MCF 10A (cell line): ENCODE data around the gene LRFN3. TPM values are rescaled to one million over a fixed set of nuclear protein-coding genes. Genes with fewer than 3 reads are reported as not detected.

Experiments used
- BruUV-seq: library from RNA; stranded (reverse); fragments of 400-500 nt; replicated peaks from 2 replicates; lab custom pipeline; 2021; lab: Mats Ljungman, UMichigan
- CTCF ChIA-PET: fragments of 300-600 bp; sonication (Branson Sonifier 250); formaldehyde crosslinking; extraction: SDS; loops from one replicate; lab custom pipeline; 2021; ENCODE audit warnings: antibody characterized with exemption, inconsistent platforms; lab: Yijun Ruan, JAX
- POLR2A ChIA-PET: fragments of 300-600, 350-650 bp; sonication (Branson Sonifier 250); formaldehyde crosslinking; extraction: SDS; loops from one replicate; lab custom pipeline; 2020; ENCODE audit warnings: antibody characterized with exemption, inconsistent platforms; lab: Yijun Ruan, JAX
- DNase-seq: peaks from one replicate; pipeline ENCODE4 v3.0.0-alpha.2; 2018; ENCODE audit not compliant: unreplicated experiment
- H3K27ac Mint-ChIP-seq: one replicate; pipeline ENCODE4 v1.8.0; 2022; ENCODE audit warnings: mild to moderate bottlenecking, low read depth, mixed read lengths; ENCODE audit not compliant: unreplicated experiment
- H3K27me3 Mint-ChIP-seq: one replicate; pipeline ENCODE4 v1.8.0; 2022; ENCODE audit warnings: mixed read lengths; ENCODE audit not compliant: insufficient read depth, unreplicated experiment
- H3K36me3 Mint-ChIP-seq: one replicate; pipeline ENCODE4 v1.8.0; 2022; ENCODE audit warnings: mild to moderate bottlenecking, moderate library complexity, mixed read lengths; ENCODE audit not compliant: insufficient read depth, unreplicated experiment
- H3K4me1 Mint-ChIP-seq: one replicate; pipeline ENCODE4 v1.8.0; 2022; ENCODE audit warnings: mixed read lengths; ENCODE audit not compliant: insufficient read depth, unreplicated experiment
- H3K4me3 Mint-ChIP-seq: one replicate; pipeline ENCODE4 v1.8.0; 2022; ENCODE audit warnings: mild to moderate bottlenecking, moderate library complexity, mixed read lengths; ENCODE audit not compliant: unreplicated experiment
- H3K9me3 Mint-ChIP-seq: one replicate; pipeline ENCODE4 v1.8.0; 2022; ENCODE audit warnings: mixed read lengths; ENCODE audit not compliant: unreplicated experiment
- intact Hi-C: fragments of 100-400 bp; cut with micrococcal nuclease; formaldehyde crosslinking; loops from 2 replicates; pipeline ENCODE4 v1.14.1; 2022
- total RNA-seq: library from RNA; stranded (reverse); gene quantifications from 2 replicates; pipeline ENCODE4 v1.2.3, GENCODE V29; 2022
- TF ChIP-seq, protein P1 (sequence below): fragments of 200-600 bp; IDR thresholded peaks from one replicate; pipeline ENCODE4 v1.8.0; 2022; ENCODE audit warnings: antibody characterized with exemption, mild to moderate bottlenecking; ENCODE audit not compliant: unreplicated experiment

The LRFN3 gene
- total RNA-seq, 1 experiment from 2014 or later, result 7.4 TPM

DNA sequence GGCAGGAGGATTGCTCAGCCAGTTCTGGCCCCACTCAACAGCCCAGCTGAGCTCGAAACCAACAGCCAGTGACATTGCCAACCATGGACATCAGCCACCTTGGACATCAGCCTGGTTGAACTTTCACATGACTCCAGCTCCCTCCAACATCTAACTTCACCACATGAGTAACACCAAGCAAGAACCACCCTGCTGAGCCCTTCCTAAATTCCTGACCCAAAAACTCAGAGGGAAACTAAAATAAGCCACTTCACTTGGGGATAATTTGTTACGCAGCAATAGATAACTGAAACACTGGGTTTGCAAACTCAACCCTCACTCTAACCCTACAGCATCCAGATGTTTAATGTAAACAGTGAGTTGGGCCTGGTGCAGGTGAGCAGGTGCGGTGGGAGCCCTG, 10.7 kb upstream of the LRFN3 start:
- peaks cover 6% of the 10 kb centered on the region for H3K4me1 Mint-ChIP-seq
- BruUV-seq, result no TSS peak
- TF ChIP-seq, protein P1, sequence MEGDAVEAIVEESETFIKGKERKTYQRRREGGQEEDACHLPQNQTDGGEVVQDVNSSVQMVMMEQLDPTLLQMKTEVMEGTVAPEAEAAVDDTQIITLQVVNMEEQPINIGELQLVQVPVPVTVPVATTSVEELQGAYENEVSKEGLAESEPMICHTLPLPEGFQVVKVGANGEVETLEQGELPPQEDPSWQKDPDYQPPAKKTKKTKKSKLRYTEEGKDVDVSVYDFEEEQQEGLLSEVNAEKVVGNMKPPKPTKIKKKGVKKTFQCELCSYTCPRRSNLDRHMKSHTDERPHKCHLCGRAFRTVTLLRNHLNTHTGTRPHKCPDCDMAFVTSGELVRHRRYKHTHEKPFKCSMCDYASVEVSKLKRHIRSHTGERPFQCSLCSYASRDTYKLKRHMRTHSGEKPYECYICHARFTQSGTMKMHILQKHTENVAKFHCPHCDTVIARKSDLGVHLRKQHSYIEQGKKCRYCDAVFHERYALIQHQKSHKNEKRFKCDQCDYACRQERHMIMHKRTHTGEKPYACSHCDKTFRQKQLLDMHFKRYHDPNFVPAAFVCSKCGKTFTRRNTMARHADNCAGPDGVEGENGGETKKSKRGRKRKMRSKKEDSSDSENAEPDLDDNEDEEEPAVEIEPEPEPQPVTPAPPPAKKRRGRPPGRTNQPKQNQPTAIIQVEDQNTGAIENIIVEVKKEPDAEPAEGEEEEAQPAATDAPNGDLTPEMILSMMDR, result no peak
- no peaks in the 10 kb centered on the region for H3K9me3 Mint-ChIP-seq
- intact Hi-C loops, result no loop called here
- no peaks in the 10 kb centered on the region for H3K36me3 Mint-ChIP-seq
- no peak for DNase-seq
- POLR2A ChIA-PET, result no interaction called here
- CTCF ChIA-PET, result interaction anchor here (0.6 to 1.3 kb wide), 3 partner anchors 9 to 1068 kb away, joined by 3 to 9 read pairs (median 3); no protein-coding TSS in a partner anchor
- H3K27ac Mint-ChIP-seq, result no peak overlapping the region
- H3K27me3 Mint-ChIP-seq, result peaks cover 38% of the 10 kb centered on the region
- no peak overlapping the region for H3K4me3 Mint-ChIP-seq

DNA sequence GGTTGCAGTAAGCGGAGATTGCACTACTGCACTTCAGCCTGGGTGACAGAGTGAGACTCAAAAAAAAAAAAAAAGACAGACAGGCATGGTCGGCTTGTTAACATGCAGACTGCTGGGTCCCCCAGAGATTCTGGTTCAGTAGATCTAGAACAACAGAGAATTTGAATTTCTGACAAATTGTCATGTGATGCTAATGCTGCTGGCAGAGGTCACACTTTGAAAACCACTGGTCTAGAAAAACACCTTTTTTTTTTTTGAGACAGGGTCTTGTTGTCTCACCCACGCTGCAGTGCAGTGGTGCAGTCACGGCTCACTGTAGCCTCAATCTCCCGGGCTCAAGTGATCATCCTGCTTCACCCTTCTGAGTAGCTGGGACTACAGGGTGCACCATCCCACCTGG, 7.7 kb upstream of the LRFN3 start:
- POLR2A ChIA-PET, result no interaction called here
- peaks cover 16% of the 10 kb centered on the region for H3K4me1 Mint-ChIP-seq

DNA sequence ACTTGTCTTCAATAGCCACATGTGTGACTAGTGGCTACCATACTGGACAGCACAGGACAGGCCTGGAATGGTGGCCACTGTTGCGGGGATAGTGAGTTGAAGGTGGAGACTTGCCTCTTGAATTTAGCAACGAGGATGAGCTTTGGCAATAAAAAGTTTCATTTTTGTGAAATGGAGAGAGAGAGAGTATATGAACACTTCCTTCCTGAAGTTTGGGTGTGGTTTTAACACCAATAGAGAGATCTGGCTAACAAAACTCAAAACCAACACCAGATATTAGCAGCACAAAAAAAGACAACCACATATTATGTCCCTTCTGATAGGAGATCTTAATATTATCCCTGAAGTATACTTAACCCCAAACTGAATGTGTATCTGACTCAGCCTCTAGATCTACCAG, 6.3 kb upstream of the LRFN3 start:
- H3K27me3 Mint-ChIP-seq, result peaks cover 35% of the 10 kb centered on the region
- no peak for DNase-seq
- TF ChIP-seq, protein P1, result no peak
- H3K36me3 Mint-ChIP-seq, result no peaks in the 10 kb centered on the region
- peaks cover 16% of the 10 kb centered on the region for H3K4me1 Mint-ChIP-seq
- POLR2A ChIA-PET, result interaction anchor here (1.0 kb wide), 1 partner anchor 48 kb away, joined by 3 read pairs; no protein-coding TSS in a partner anchor
- CTCF ChIA-PET, result interaction anchor here (1.5 kb wide), 1 partner anchor 47 kb away, joined by 6 read pairs; no protein-coding TSS in a partner anchor
- intact Hi-C loops, result loop anchor here (2.0 to 10.0 kb wide), 2 partner anchors 29 to 155 kb away; partner anchors contain the start of genes ARHGAP33 and NFKBID
- H3K27ac Mint-ChIP-seq, result peak overlapping the region; percentile 59
- no peaks in the 10 kb centered on the region for H3K9me3 Mint-ChIP-seq
- no TSS peak for BruUV-seq
- H3K4me3 Mint-ChIP-seq, result no peak overlapping the region

More for the DNA sequence above, 7.7 kb upstream of the LRFN3 start:
- TF ChIP-seq, protein P1, result no peak
- no peak for DNase-seq
- no peaks in the 10 kb centered on the region for H3K36me3 Mint-ChIP-seq
- peaks cover 38% of the 10 kb centered on the region for H3K27me3 Mint-ChIP-seq
- CTCF ChIA-PET, result interaction anchor here (1.5 kb wide), 1 partner anchor 46 kb away, joined by 6 read pairs; no protein-coding TSS in a partner anchor
- H3K4me3 Mint-ChIP-seq, result no peak overlapping the region
- intact Hi-C loops, result no loop called here
- no TSS peak for BruUV-seq
- H3K9me3 Mint-ChIP-seq, result no peaks in the 10 kb centered on the region
- H3K27ac Mint-ChIP-seq, result no peak overlapping the region

DNA sequence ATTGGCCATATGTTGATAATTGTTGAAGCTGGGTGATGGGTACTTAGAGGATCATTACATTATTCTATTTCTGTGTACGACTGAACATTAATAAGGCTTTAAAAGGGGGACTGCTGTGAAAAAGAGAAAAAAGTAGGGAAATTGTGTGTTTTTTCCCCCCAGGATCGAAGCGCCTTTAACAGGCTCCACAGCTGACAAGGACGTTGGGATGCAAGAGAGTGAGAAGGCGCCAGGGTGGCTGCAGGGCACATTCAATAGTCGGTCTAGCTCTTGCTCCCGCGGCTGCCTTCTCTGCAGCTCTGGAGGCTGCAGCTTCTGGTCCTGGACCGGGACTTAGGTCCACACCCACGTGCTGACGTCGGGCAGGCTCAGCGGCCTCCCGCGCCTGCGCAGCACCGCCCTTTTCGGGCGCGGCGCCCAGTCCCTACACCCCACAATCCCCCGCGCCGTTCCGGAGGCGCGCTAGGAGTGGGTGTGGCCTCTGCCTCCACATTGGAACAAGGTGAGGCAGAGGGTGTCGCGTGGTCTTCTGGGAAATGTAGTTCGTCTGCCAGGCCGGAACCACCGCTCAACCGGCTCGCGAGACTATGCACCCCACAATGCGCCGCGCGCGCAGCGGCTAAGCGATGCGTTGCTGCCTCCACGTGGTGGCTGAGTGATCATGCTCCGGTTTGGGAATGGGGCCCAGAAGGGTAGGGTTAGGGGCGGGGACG, 4.9 kb upstream of the LRFN3 start:
- TF ChIP-seq, protein P1, result peak; percentile 86
- Mint-ChIP-seq H3K36me3 (no peaks in the 10 kb centered on the region), H3K9me3 (no peaks in the 10 kb centered on the region), H3K4me1 (peaks cover 23% of the 10 kb centered on the region), H3K27ac (no peak overlapping the region), H3K4me3 (peak overlapping the region; percentile 57), H3K27me3 (peaks cover 21% of the 10 kb centered on the region)
- DNase-seq, result peak; percentile 100
- intact Hi-C loops, result loop anchor here (1.0 to 10.0 kb wide), 5 partner anchors 31 to 237 kb away; partner anchors contain the start of genes ARHGAP33, LIN37 and NFKBID
- ChIA-PET CTCF (interaction anchor here (0.5 to 5.3 kb wide), 23 partner anchors 10 to 667 kb away, joined by 3 to 127 read pairs (median 3); partner anchors contain the start of gene TYROBP), POLR2A (interaction anchor here (0.6 to 1.6 kb wide), 13 partner anchors 9 to 183 kb away, joined by 3 to 12 read pairs (median 5); partner anchors contain the start of genes LIN37, NFKBID and THAP8)
- no TSS peak for BruUV-seq
